Liver (tissue), 9 donors: ENCODE measurements around the gene HIPK2. TPM values are rescaled to one million over a fixed set of nuclear protein-coding genes. Genes with fewer than 3 reads are reported as not detected.

Source experiments
- DNase-seq: peaks from one replicate; pipeline ENCODE4 v3.0.0-alpha.2; 2017; ENCODE audit warnings: low spot score
- H3K27ac ChIP-seq, 2 donors: one replicate each; pipeline ENCODE4 v1.7.0; 2013; ENCODE audit warnings: inconsistent platforms in 2 of 2, low read length in 2 of 2, control low read depth in 1 of 2, low read depth in 1 of 2, mild to moderate bottlenecking in 1 of 2
- H3K27me3 ChIP-seq, 4 donors: one replicate each; pipeline versions ENCODE4 v1.6.1 to v1.7.0; 2013; ENCODE audit warnings: low read length in 3 of 4, inconsistent platforms in 1 of 4, mild to moderate bottlenecking in 1 of 4, moderate library complexity in 1 of 4; ENCODE audit not compliant: control insufficient read depth in 4 of 4, insufficient read depth in 4 of 4
- H3K36me3 ChIP-seq, 4 donors: one replicate each; pipeline versions ENCODE4 v1.6.1 to v1.7.0; 2013; ENCODE audit warnings: low read length in 3 of 4, mild to moderate bottlenecking in 3 of 4, low read depth in 1 of 4, moderate library complexity in 1 of 4; ENCODE audit not compliant: control insufficient read depth in 4 of 4, insufficient read depth in 3 of 4
- H3K4me1 ChIP-seq, 4 donors: one replicate each; pipeline versions ENCODE4 v1.6.1 to v1.7.0; 2013; ENCODE audit warnings: low read length in 3 of 4, mild to moderate bottlenecking in 3 of 4, moderate library complexity in 1 of 4; ENCODE audit not compliant: control insufficient read depth in 4 of 4, insufficient read depth in 4 of 4
- H3K4me3 ChIP-seq, 3 donors: one replicate each; pipeline versions ENCODE4 v1.6.1 to v1.7.0; 2013; ENCODE audit warnings: low read length in 3 of 3, control low read depth in 1 of 3, low read depth in 1 of 3, mild to moderate bottlenecking in 1 of 3
- H3K9ac ChIP-seq, 2 donors: one replicate each; pipeline ENCODE4 v1.7.0; 2013; ENCODE audit warnings: low read length in 2 of 2, mild to moderate bottlenecking in 2 of 2, moderate library complexity in 2 of 2, control low read depth in 1 of 2, low read depth in 1 of 2
- H3K9me3 ChIP-seq, 4 donors: one replicate each; pipeline versions ENCODE4 v1.6.1 to v1.7.0; 2013; ENCODE audit warnings: low read length in 3 of 4; ENCODE audit not compliant: control insufficient read depth in 4 of 4
- ATF3 ChIP-seq: IDR thresholded peaks from 2 replicates; pipeline ENCODE4 v1.6.1; 2016; ENCODE audit warnings: antibody characterized with exemption
- CTCF ChIP-seq: fragments of 150-350 bp; IDR thresholded peaks from 2 replicates; pipeline ENCODE4 v1.5.1; 2017; ENCODE audit warnings: improper control_type of control experiment, low read depth, low read length; ENCODE audit not compliant: missing input control
- EGR1 ChIP-seq, 2 donors: IDR thresholded peaks; 2 replicates each; pipeline ENCODE4 v1.6.1; 2016 to 2018; ENCODE audit warnings: antibody characterized with exemption in 2 of 2, low read depth in 2 of 2
- FOXA1 ChIP-seq: IDR thresholded peaks from 2 replicates; pipeline ENCODE4 v1.6.1; 2016; ENCODE audit warnings: antibody characterized with exemption
- FOXA2 ChIP-seq: IDR thresholded peaks from 2 replicates; pipeline ENCODE4 v1.6.1; 2016; ENCODE audit warnings: antibody characterized with exemption
- GABPA ChIP-seq, 2 donors: IDR thresholded peaks in 1 of 2; conservative IDR thresholded peaks in 1 of 2; 2 replicates each; pipeline ENCODE4 v1.6.1; 2016; ENCODE audit warnings: antibody characterized with exemption in 2 of 2, mild to moderate bottlenecking in 1 of 2, moderate library complexity in 1 of 2
- HNF4A ChIP-seq, 2 donors: conservative IDR thresholded peaks; 2 replicates each; pipeline ENCODE4 v1.6.1; 2016; ENCODE audit warnings: antibody characterized with exemption in 2 of 2, mild to moderate bottlenecking in 2 of 2
- HNF4G ChIP-seq: IDR thresholded peaks from 2 replicates; pipeline ENCODE4 v1.6.1; 2016; ENCODE audit warnings: antibody characterized with exemption
- JUND ChIP-seq, 2 donors: IDR thresholded peaks; 2 replicates each; pipeline ENCODE4 v1.6.1; 2016; ENCODE audit warnings: antibody characterized with exemption in 2 of 2
- MAX ChIP-seq: IDR thresholded peaks from 2 replicates; pipeline ENCODE4 v1.6.1; 2016; ENCODE audit warnings: antibody characterized with exemption
- NR2F2 ChIP-seq: IDR thresholded peaks from 2 replicates; pipeline ENCODE4 v1.6.1; 2016; ENCODE audit warnings: antibody characterized with exemption
- RAD21 ChIP-seq, 2 donors: IDR thresholded peaks; 2 replicates each; pipeline ENCODE4 v1.6.1; 2016; ENCODE audit warnings: antibody characterized with exemption in 2 of 2, mild to moderate bottlenecking in 2 of 2
- REST ChIP-seq: IDR thresholded peaks from 2 replicates; pipeline ENCODE4 v1.6.1; 2016; ENCODE audit warnings: antibody characterized with exemption, mild to moderate bottlenecking
- RXRA ChIP-seq, 2 donors: IDR thresholded peaks; 2 replicates each; pipeline ENCODE4 v1.6.1; 2017 to 2018; ENCODE audit warnings: antibody characterized with exemption in 2 of 2, mild to moderate bottlenecking in 1 of 2
- SP1 ChIP-seq: IDR thresholded peaks from 2 replicates; pipeline ENCODE4 v1.6.1; 2018; ENCODE audit warnings: antibody characterized with exemption, mild to moderate bottlenecking
- TAF1 ChIP-seq: conservative IDR thresholded peaks from 2 replicates; pipeline ENCODE4 v1.6.1; 2016; ENCODE audit warnings: antibody characterized with exemption, mild to moderate bottlenecking
- YY1 ChIP-seq: IDR thresholded peaks from 2 replicates; pipeline ENCODE4 v1.6.1; 2016; ENCODE audit warnings: antibody characterized with exemption, mild to moderate bottlenecking
- ZBTB33 ChIP-seq: IDR thresholded peaks from 2 replicates; pipeline ENCODE4 v1.6.1; 2016; ENCODE audit warnings: antibody characterized with exemption
- WGBS: extraction: QIAGEN DNeasy Blood & Tissue Kit; methylation state at CpG from one replicate; pipeline ENCODE4 v1.1.7; 2013; 5-methylcytosine and 5-hydroxymethylcytosine counted together
- polyA plus RNA-seq, 2 donors: library from polyadenylated mRNA; stranded (reverse) in 1 of 2; unstranded in 1 of 2; fragments of 200-250 nt in 1 of 2; fragments of >200 nt in 1 of 2; fragmentation: Nextera tagmentation in 1 of 2; extraction: Ambion mirVana in 1 of 2; gene quantifications; one replicate each; pipeline versions ENCODE4 v1.2.1 to v1.2.3, GENCODE V29; 2013 to 2015
- total RNA-seq, 2 donors: library from RNA; depleted of rRNA; stranded (reverse); fragments of >200 nt; gene quantifications; one replicate each; pipeline ENCODE4 v1.2.3, GENCODE V29; 2014
- donor health status: healthy.
- donor health status: healthy.
- donor health status: healthy.
- donor health status: healthy.
- donor health status: healthy.

The HIPK2 gene
- total and polyA plus RNA-seq, 4 donors: 13.1 to 48.8 (median 16.6) TPM

- no peaks in the 10 kb centered on the region for H3K27me3 ChIP-seq
- no peaks in the 10 kb centered on the region for H3K36me3 ChIP-seq
- no peak overlapping the region for H3K4me3 ChIP-seq
- no peak for DNase-seq
- TF ChIP-seq SP1: peak; percentile 15
- peak in 1 of 2 donors; percentile 43 for TF ChIP-seq RXRA (IDR thresholded peaks at IDR 0.05)
- peak; percentile 12 for TF ChIP-seq YY1
- no peak for TF ChIP-seq JUND (IDR thresholded peaks at IDR 0.05)
- TF ChIP-seq MAX: no peak
- TF ChIP-seq HNF4A (conservative IDR thresholded peaks at IDR 0.05): peak in 1 of 2 donors; percentile 41
- TF ChIP-seq FOXA2: peak; percentile 5
- peak; percentile 95 for TF ChIP-seq REST
- no peak for TF ChIP-seq CTCF
- TF ChIP-seq RAD21 (IDR thresholded peaks at IDR 0.05): peak in 1 of 2 donors; percentile 7
- no peak for TF ChIP-seq HNF4G
- TF ChIP-seq FOXA1: no peak
- TF ChIP-seq ZBTB33: no peak
- TF ChIP-seq TAF1: no peak
- no peak for TF ChIP-seq GABPA (IDR thresholded peaks at IDR 0.05 in 1 of 2, conservative IDR thresholded peaks at IDR 0.05 in 1 of 2)
- no peak for TF ChIP-seq NR2F2
- TF ChIP-seq EGR1 (IDR thresholded peaks at IDR 0.05; ENCODE audit: low read depth in 2 of 2): no peak
- TF ChIP-seq ATF3: no peak
- H3K4me1 ChIP-seq: peaks cover 20 to 75% (median 60%) of the 10 kb centered on the region in 4 donors
- WGBS: 26% methylated on average over 6 of the region's 6 CpGs
- peak overlapping the region; percentile 84 to 96 for H3K27ac ChIP-seq
- no peaks in the 10 kb centered on the region for H3K9me3 ChIP-seq
- H3K9ac ChIP-seq: no peak overlapping the region
Observed at GRCh38 chr7:139738101-139738489, 39.7 kb downstream of the HIPK2 start.
